Liver (tissue), 9 donors: ENCODE measurements around the gene MTMR8. TPM values are rescaled to one million over a fixed set of nuclear protein-coding genes. Genes with fewer than 3 reads are reported as not detected.
"Not testable (repeated sequence)": the region's sequence is repeated elsewhere in the genome, so short reads cannot be mapped to it uniquely, and the experiment has no call there.

ENCODE experiments used
- DNase-seq: peaks from one replicate; pipeline ENCODE4 v3.0.0-alpha.2; 2017; ENCODE audit warnings: low spot score
- H3K27ac ChIP-seq, 2 donors: one replicate each; pipeline ENCODE4 v1.7.0; 2013; ENCODE audit warnings: inconsistent platforms in 2 of 2, low read length in 2 of 2, control low read depth in 1 of 2, low read depth in 1 of 2, mild to moderate bottlenecking in 1 of 2
- H3K27me3 ChIP-seq, 4 donors: one replicate each; pipeline versions ENCODE4 v1.6.1 to v1.7.0; 2013; ENCODE audit warnings: low read length in 3 of 4, inconsistent platforms in 1 of 4, mild to moderate bottlenecking in 1 of 4, moderate library complexity in 1 of 4; ENCODE audit not compliant: control insufficient read depth in 4 of 4, insufficient read depth in 4 of 4
- H3K36me3 ChIP-seq, 4 donors: one replicate each; pipeline versions ENCODE4 v1.6.1 to v1.7.0; 2013; ENCODE audit warnings: low read length in 3 of 4, mild to moderate bottlenecking in 3 of 4, low read depth in 1 of 4, moderate library complexity in 1 of 4; ENCODE audit not compliant: control insufficient read depth in 4 of 4, insufficient read depth in 3 of 4
- H3K4me1 ChIP-seq, 4 donors: one replicate each; pipeline versions ENCODE4 v1.6.1 to v1.7.0; 2013; ENCODE audit warnings: low read length in 3 of 4, mild to moderate bottlenecking in 3 of 4, moderate library complexity in 1 of 4; ENCODE audit not compliant: control insufficient read depth in 4 of 4, insufficient read depth in 4 of 4
- H3K4me3 ChIP-seq, 3 donors: one replicate each; pipeline versions ENCODE4 v1.6.1 to v1.7.0; 2013; ENCODE audit warnings: low read length in 3 of 3, control low read depth in 1 of 3, low read depth in 1 of 3, mild to moderate bottlenecking in 1 of 3
- H3K9ac ChIP-seq, 2 donors: one replicate each; pipeline ENCODE4 v1.7.0; 2013; ENCODE audit warnings: low read length in 2 of 2, mild to moderate bottlenecking in 2 of 2, moderate library complexity in 2 of 2, control low read depth in 1 of 2, low read depth in 1 of 2
- H3K9me3 ChIP-seq, 4 donors: one replicate each; pipeline versions ENCODE4 v1.6.1 to v1.7.0; 2013; ENCODE audit warnings: low read length in 3 of 4; ENCODE audit not compliant: control insufficient read depth in 4 of 4
- CTCF ChIP-seq: fragments of 150-350 bp; IDR thresholded peaks from 2 replicates; pipeline ENCODE4 v1.5.1; 2017; ENCODE audit warnings: improper control_type of control experiment, low read depth, low read length; ENCODE audit not compliant: missing input control
- EGR1 ChIP-seq, 2 donors: IDR thresholded peaks; 2 replicates each; pipeline ENCODE4 v1.6.1; 2016 to 2018; ENCODE audit warnings: antibody characterized with exemption in 2 of 2, low read depth in 2 of 2
- FOXA1 ChIP-seq: IDR thresholded peaks from 2 replicates; pipeline ENCODE4 v1.6.1; 2016; ENCODE audit warnings: antibody characterized with exemption
- FOXA2 ChIP-seq: IDR thresholded peaks from 2 replicates; pipeline ENCODE4 v1.6.1; 2016; ENCODE audit warnings: antibody characterized with exemption
- GABPA ChIP-seq, 2 donors: IDR thresholded peaks in 1 of 2; conservative IDR thresholded peaks in 1 of 2; 2 replicates each; pipeline ENCODE4 v1.6.1; 2016; ENCODE audit warnings: antibody characterized with exemption in 2 of 2, mild to moderate bottlenecking in 1 of 2, moderate library complexity in 1 of 2
- HNF4A ChIP-seq, 2 donors: conservative IDR thresholded peaks; 2 replicates each; pipeline ENCODE4 v1.6.1; 2016; ENCODE audit warnings: antibody characterized with exemption in 2 of 2, mild to moderate bottlenecking in 2 of 2
- HNF4G ChIP-seq: IDR thresholded peaks from 2 replicates; pipeline ENCODE4 v1.6.1; 2016; ENCODE audit warnings: antibody characterized with exemption
- JUND ChIP-seq, 2 donors: IDR thresholded peaks; 2 replicates each; pipeline ENCODE4 v1.6.1; 2016; ENCODE audit warnings: antibody characterized with exemption in 2 of 2
- MAX ChIP-seq: IDR thresholded peaks from 2 replicates; pipeline ENCODE4 v1.6.1; 2016; ENCODE audit warnings: antibody characterized with exemption
- NR2F2 ChIP-seq: IDR thresholded peaks from 2 replicates; pipeline ENCODE4 v1.6.1; 2016; ENCODE audit warnings: antibody characterized with exemption
- RAD21 ChIP-seq, 2 donors: IDR thresholded peaks; 2 replicates each; pipeline ENCODE4 v1.6.1; 2016; ENCODE audit warnings: antibody characterized with exemption in 2 of 2, mild to moderate bottlenecking in 2 of 2
- REST ChIP-seq: IDR thresholded peaks from 2 replicates; pipeline ENCODE4 v1.6.1; 2016; ENCODE audit warnings: antibody characterized with exemption, mild to moderate bottlenecking
- RXRA ChIP-seq, 2 donors: IDR thresholded peaks; 2 replicates each; pipeline ENCODE4 v1.6.1; 2017 to 2018; ENCODE audit warnings: antibody characterized with exemption in 2 of 2, mild to moderate bottlenecking in 1 of 2
- SP1 ChIP-seq: IDR thresholded peaks from 2 replicates; pipeline ENCODE4 v1.6.1; 2018; ENCODE audit warnings: antibody characterized with exemption, mild to moderate bottlenecking
- TAF1 ChIP-seq: conservative IDR thresholded peaks from 2 replicates; pipeline ENCODE4 v1.6.1; 2016; ENCODE audit warnings: antibody characterized with exemption, mild to moderate bottlenecking
- YY1 ChIP-seq: IDR thresholded peaks from 2 replicates; pipeline ENCODE4 v1.6.1; 2016; ENCODE audit warnings: antibody characterized with exemption, mild to moderate bottlenecking
- WGBS: extraction: QIAGEN DNeasy Blood & Tissue Kit; methylation state at CpG from one replicate; pipeline ENCODE4 v1.1.7; 2013; 5-methylcytosine and 5-hydroxymethylcytosine counted together
- polyA plus RNA-seq, 2 donors: library from polyadenylated mRNA; stranded (reverse) in 1 of 2; unstranded in 1 of 2; fragments of 200-250 nt in 1 of 2; fragments of >200 nt in 1 of 2; fragmentation: Nextera tagmentation in 1 of 2; extraction: Ambion mirVana in 1 of 2; gene quantifications; one replicate each; pipeline versions ENCODE4 v1.2.1 to v1.2.3, GENCODE V29; 2013 to 2015
- total RNA-seq, 2 donors: library from RNA; depleted of rRNA; stranded (reverse); fragments of >200 nt; gene quantifications; one replicate each; pipeline ENCODE4 v1.2.3, GENCODE V29; 2014
- TF ChIP-seq, protein P1 (sequence below): IDR thresholded peaks from 2 replicates; pipeline ENCODE4 v1.6.1; 2016; ENCODE audit warnings: antibody characterized with exemption
- TF ChIP-seq, protein P2 (sequence below): IDR thresholded peaks from 2 replicates; pipeline ENCODE4 v1.6.1; 2016; ENCODE audit warnings: antibody characterized with exemption
- donor health status: healthy.
- donor health status: healthy.
- donor health status: healthy.
- donor health status: healthy.
- donor health status: healthy.

Gene MTMR8
- total and polyA plus RNA-seq, 4 donors: 0.15 to 1.3 (median 0.68) TPM

- Histone ChIP-seq H3K27ac (no peak overlapping the region), H3K4me1 (peaks cover 0 to 2% (median 0%) of the 10 kb centered on the region in 4 donors), H3K4me3 (no peak overlapping the region), H3K27me3 (no peaks in the 10 kb centered on the region), H3K9me3 (peaks cover 0 to 7% (median under 1%) of the 10 kb centered on the region in 4 donors), H3K9ac (no peak overlapping the region), H3K36me3 (no peaks in the 10 kb centered on the region)
- DNase-seq: no peak
- TF ChIP-seq HNF4G (no peak), EGR1 (IDR thresholded peaks at IDR 0.05; ENCODE audit: low read depth in 2 of 2) (no peak)
These were observed 5.8 kb downstream of the MTMR8 start for GRCh38 chrX:64389489-64389888.

DNA sequence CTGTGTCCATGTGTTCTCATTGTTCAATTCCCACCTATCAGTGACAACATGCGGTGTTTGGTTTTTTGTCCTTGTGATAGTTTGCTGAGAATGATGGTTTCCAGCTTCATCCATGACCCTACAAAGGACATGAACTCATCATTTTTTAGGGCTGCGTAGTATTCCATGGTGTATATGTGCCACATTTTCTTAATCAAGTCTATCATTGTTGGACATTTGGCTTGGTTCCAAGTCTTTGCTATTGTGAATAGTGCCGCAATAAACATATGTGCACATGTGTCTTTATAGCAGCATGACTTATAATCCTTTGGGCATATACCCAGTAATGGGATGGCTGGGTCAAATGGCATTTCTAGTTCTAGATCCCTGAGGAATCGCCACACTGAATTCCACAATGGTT is 14.5 kb downstream of the MTMR8 start:
- DNase-seq, H3K27me3 ChIP-seq, H3K36me3 ChIP-seq, H3K9ac ChIP-seq, H3K4me3 ChIP-seq, H3K27ac ChIP-seq, H3K4me1 ChIP-seq: not testable (repeated sequence)
- H3K9me3 ChIP-seq: peaks cover 0 to 15% (median 5%) of the 10 kb centered on the region in 4 donors
- WGBS: 97% methylated on average over 4 of the region's 4 CpGs

- H3K27me3 ChIP-seq: no peaks in the 10 kb centered on the region
- DNase-seq: no peak
- no peak overlapping the region for H3K4me3 ChIP-seq
- no peak for TF ChIP-seq SP1
- TF ChIP-seq HNF4G: no peak
- no peak for TF ChIP-seq HNF4A (conservative IDR thresholded peaks at IDR 0.05)
- no peak for TF ChIP-seq FOXA2
- no peak for TF ChIP-seq REST
- TF ChIP-seq EGR1 (IDR thresholded peaks at IDR 0.05; ENCODE audit: low read depth in 2 of 2): no peak
- TF ChIP-seq RXRA (IDR thresholded peaks at IDR 0.05): no peak
- TF ChIP-seq GABPA (IDR thresholded peaks at IDR 0.05 in 1 of 2, conservative IDR thresholded peaks at IDR 0.05 in 1 of 2): no peak
- no peak for TF ChIP-seq CTCF
- TF ChIP-seq YY1: no peak
- TF ChIP-seq RAD21 (IDR thresholded peaks at IDR 0.05): no peak
- TF ChIP-seq, protein P1, sequence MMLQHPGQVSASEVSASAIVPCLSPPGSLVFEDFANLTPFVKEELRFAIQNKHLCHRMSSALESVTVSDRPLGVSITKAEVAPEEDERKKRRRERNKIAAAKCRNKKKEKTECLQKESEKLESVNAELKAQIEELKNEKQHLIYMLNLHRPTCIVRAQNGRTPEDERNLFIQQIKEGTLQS: no peak
- TF ChIP-seq JUND (IDR thresholded peaks at IDR 0.05): no peak
- TF ChIP-seq FOXA1: no peak
- no peak for TF ChIP-seq MAX
- TF ChIP-seq TAF1: no peak
- TF ChIP-seq, protein P2, sequence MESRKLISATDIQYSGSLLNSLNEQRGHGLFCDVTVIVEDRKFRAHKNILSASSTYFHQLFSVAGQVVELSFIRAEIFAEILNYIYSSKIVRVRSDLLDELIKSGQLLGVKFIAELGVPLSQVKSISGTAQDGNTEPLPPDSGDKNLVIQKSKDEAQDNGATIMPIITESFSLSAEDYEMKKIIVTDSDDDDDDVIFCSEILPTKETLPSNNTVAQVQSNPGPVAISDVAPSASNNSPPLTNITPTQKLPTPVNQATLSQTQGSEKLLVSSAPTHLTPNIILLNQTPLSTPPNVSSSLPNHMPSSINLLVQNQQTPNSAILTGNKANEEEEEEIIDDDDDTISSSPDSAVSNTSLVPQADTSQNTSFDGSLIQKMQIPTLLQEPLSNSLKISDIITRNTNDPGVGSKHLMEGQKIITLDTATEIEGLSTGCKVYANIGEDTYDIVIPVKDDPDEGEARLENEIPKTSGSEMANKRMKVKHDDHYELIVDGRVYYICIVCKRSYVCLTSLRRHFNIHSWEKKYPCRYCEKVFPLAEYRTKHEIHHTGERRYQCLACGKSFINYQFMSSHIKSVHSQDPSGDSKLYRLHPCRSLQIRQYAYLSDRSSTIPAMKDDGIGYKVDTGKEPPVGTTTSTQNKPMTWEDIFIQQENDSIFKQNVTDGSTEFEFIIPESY: no peak
- TF ChIP-seq NR2F2: no peak
- no peak overlapping the region for H3K27ac ChIP-seq
- no peaks in the 10 kb centered on the region for H3K36me3 ChIP-seq
- WGBS: 81% methylated on average over 1 of the region's 1 CpG
- no peaks in the 10 kb centered on the region for H3K4me1 ChIP-seq
- H3K9me3 ChIP-seq: peaks cover 0 to 16% (median 5%) of the 10 kb centered on the region in 4 donors
- no peak overlapping the region for H3K9ac ChIP-seq
These were observed 15.3 kb downstream of the MTMR8 start for GRCh38 chrX:64379924-64380323.
